Lower lobe of right lung (tissue), 2 donors: ENCODE data around the gene MOCS2. TPM values are rescaled to one million over a fixed set of nuclear protein-coding genes. Genes with fewer than 3 reads are reported as not detected.

Experiments used
- ATAC-seq, 2 donors: fragments of 200-7000 bp; cut with Tn5 transposase; one replicate each; pipeline ENCODE4 v1.9.1; 2020 to 2022; ENCODE audit warnings: mild to moderate bottlenecking in 2 of 2, moderate library complexity in 2 of 2
- DNase-seq: peaks from one replicate; pipeline ENCODE4 v3.0.0-alpha.2; 2020
- H3K27ac ChIP-seq: fragments of 200-600 bp; one replicate; pipeline ENCODE4 v1.8.0; 2022
- H3K27me3 ChIP-seq: fragments of 200-600 bp; one replicate; pipeline ENCODE4 v1.8.0; 2022; ENCODE audit warnings: low read depth
- H3K36me3 ChIP-seq: fragments of 200-600 bp; one replicate; pipeline ENCODE4 v1.8.0; 2022; ENCODE audit warnings: mild to moderate bottlenecking
- H3K4me1 ChIP-seq: fragments of 200-600 bp; one replicate; pipeline ENCODE4 v1.8.0; 2022
- H3K4me3 ChIP-seq: fragments of 200-600 bp; one replicate; pipeline ENCODE4 v1.8.0; 2022; ENCODE audit warnings: mild to moderate bottlenecking
- H3K9me3 ChIP-seq: fragments of 200-600 bp; one replicate; pipeline ENCODE4 v1.8.0; 2022
- CTCF ChIP-seq: fragments of 200-600 bp; IDR thresholded peaks from one replicate; pipeline ENCODE4 v1.8.0; 2022; ENCODE audit warnings: antibody characterized with exemption, mild to moderate bottlenecking
- intact Hi-C: fragments of 100-400 bp; cut with DNase I; formaldehyde crosslinking; loops from one replicate; pipeline ENCODE4 v1.11.0; 2022
- total RNA-seq: library from RNA; stranded (reverse); fragmentation: NEBNext Ultra II Directional; extraction: Animal tissue kit (Norgen Biotek cat#: 25700); gene quantifications from one replicate; pipeline ENCODE4 v1.2.1, GENCODE V29; 2021
- donor health status: DM: no; HTN: yes; CAD: no; lungs with severe emphysema.

MOCS2 gene
- total RNA-seq, 1 donor from 2014 or later: 28.8 TPM

- H3K9me3 ChIP-seq: no peaks in the 10 kb centered on the region
- no peaks in the 10 kb centered on the region for H3K27me3 ChIP-seq
- intact Hi-C loops: no loop called here
- no peak for TF ChIP-seq CTCF
- DNase-seq (no peak), ATAC-seq (no peak)
- H3K27ac ChIP-seq: no peak overlapping the region
- H3K4me3 ChIP-seq: no peak overlapping the region
- H3K36me3 ChIP-seq: peaks cover 10% of the 10 kb centered on the region
- no peaks in the 10 kb centered on the region for H3K4me1 ChIP-seq
These were observed 57.1 kb downstream of the MOCS2 start for GRCh38 chr5:53052499-53052898.

DNA sequence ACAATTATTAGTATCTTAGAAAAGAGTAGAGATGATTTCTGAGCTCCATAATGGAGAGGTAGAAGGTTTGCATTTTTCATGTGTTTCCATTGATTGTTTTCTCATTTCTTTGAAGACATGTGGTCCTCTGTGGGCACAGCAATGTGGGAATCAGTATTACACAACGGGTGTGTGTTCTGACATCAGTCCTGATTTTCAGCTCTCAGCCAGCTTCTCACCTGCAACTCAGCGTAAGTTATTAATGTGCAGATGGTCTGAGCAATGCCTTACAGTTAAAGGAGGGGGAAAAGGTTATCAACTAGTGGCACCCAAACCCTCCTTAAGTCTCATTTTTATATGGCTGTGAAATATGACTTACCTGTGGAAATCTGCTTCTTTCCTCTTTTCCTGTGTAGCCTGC lies 61.3 kb downstream of the MOCS2 start:
- Histone ChIP-seq H3K27me3 (no peaks in the 10 kb centered on the region), H3K27ac (no peak overlapping the region), H3K36me3 (peaks cover 4% of the 10 kb centered on the region), H3K4me3 (no peak overlapping the region), H3K4me1 (peaks cover 8% of the 10 kb centered on the region), H3K9me3 (no peaks in the 10 kb centered on the region)
- no peak for TF ChIP-seq CTCF
- DNase-seq (no peak), ATAC-seq (no peak)
- intact Hi-C loops: no loop called here

Other genes with a start within 250 kb of the MOCS2 start
- gene ITGA2, start 120.4 kb downstream of the MOCS2 start, total RNA-seq: 7.4 TPM